GM19328 (cell line): Measurements from ENCODE around the gene FBXO45.
"Not testable (repeated sequence)": the region's sequence is repeated elsewhere in the genome, so short reads cannot be mapped to it uniquely, and the experiment has no call there.

Experiments
- ATAC-seq: cut with Tn5 transposase; IDR thresholded peaks from one replicate; pipeline ENCODE4 v1.9.1; 2021; ENCODE audit warnings: mild to moderate bottlenecking, moderate library complexity; ENCODE audit not compliant: unreplicated experiment

The FBXO45 gene, protein sequence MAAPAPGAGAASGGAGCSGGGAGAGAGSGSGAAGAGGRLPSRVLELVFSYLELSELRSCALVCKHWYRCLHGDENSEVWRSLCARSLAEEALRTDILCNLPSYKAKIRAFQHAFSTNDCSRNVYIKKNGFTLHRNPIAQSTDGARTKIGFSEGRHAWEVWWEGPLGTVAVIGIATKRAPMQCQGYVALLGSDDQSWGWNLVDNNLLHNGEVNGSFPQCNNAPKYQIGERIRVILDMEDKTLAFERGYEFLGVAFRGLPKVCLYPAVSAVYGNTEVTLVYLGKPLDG

DNA sequence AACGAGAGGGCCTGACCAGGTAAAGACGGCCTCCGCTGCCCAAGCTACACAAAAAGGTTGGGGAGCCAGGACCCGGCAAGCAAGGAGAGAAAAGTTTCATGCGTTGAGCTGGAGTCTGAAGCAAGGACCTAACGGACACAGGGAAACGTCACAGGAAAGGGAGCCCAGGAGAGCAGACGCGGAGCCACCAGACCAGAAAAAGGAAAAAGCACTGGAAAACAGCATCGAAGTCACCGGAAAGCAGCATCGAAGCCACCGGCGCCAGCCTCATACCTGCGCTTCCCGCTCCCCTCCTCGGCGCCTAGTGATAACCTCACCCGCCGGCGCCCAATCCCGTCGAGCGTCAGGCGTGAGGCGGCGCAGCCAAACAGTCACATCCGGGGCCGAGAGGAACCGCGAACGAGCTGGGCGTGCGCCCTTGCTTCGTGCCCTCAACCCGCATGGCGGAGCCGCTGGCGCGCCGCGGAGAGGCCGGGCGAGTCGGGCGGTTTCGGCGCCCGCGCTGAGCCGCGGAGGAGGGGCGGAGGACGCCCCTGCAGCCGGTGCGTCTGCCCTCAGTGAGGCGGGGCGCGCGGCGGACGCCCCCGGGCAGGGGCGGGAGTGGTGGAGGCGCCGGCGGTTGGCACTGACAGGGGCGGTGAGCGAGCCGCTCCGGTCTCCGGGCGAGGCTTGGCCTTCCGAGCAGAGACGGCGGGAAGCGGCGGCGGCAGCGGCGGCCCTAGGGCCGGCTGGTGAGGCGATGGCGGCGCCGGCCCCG is at the start of gene FBXO45, which contains the start of gene WDR53:
Gene FBXO45 (plus strand): TSS at position 415 of the 757 bp plus-strand sequence. CDS start 325 bp downstream, at position 740.
Gene WDR53 (minus strand): TSS at position 309 of the 757 bp plus-strand sequence. CDS start 7,079 bp downstream, outside the sequence.
- ATAC-seq, result peak; percentile 94

DNA sequence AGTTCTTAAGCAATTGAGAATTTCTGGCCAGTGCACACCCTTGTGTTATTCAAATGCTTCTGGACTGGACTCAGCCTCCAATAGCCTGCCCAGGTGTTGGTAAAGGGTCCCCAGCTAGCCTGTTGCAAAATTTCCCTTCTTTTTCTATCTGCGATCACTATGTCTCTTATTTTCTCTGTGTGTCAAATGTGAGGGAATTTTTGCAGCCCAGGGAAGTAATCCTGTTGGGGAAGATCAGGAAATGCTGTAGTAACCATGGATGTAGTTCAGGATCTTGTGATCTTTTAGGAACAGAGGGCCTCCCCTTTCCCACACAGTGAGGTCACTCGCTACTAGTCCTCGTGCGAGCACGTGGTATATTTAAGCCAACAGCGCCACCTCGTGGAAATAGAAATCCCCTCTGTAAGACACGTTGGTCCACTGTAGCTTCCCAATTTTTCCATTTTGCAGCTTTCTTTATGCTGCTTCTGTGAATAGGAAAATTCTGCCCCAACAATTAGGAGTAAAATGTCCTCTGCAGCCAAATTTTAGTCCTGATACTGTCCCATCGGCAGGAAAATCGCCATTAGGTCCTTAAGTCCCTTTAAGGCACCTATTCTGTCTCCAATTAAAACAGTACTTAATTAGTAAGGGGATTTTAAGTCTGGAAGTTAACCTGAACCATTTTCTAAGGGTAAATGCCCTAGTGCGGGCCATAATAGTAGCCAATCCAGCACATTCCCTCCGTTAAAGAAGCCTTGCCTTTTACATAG is 49.3 kb upstream of the FBXO45 start:
- ATAC-seq, result no peak

DNA sequence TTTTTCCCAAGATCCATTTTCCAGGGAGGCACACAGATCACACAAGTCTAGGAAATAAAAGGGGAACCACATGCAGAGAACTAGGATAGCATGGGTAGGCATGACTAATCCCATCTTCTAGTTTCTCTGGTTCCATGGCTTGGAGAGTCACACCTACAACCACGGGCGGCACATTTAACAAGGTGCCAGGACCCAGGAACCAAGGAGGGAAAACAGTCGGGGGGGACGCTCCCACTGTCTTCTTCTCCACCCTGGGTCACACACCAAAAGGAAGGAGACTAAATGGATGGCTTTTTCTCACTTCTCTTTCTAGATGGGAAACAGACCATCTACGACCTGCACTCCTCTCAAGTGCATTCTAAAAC is 48.8 kb upstream of the FBXO45 start:
- ATAC-seq, result no peak

DNA sequence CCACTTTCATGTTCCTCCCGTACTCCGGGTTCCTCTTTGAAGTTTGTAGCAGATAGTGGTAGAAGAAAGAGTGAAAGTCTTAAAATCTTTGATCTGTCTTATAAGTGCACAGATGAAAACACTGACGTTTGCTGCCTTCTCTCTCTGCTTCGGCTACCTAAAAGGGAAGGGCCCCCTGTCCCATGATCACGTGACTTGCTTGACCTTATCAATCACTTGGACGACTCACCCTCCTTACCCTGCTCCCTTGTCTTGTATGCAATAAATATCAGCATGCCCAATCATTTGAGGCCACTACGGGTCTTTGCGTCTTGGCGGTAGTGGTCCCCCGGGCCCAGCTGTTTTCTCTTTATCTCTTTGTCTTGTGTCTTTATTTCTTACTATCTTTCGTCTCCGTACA is 47.2 kb upstream of the FBXO45 start:
- not testable (repeated sequence) for ATAC-seq

DNA sequence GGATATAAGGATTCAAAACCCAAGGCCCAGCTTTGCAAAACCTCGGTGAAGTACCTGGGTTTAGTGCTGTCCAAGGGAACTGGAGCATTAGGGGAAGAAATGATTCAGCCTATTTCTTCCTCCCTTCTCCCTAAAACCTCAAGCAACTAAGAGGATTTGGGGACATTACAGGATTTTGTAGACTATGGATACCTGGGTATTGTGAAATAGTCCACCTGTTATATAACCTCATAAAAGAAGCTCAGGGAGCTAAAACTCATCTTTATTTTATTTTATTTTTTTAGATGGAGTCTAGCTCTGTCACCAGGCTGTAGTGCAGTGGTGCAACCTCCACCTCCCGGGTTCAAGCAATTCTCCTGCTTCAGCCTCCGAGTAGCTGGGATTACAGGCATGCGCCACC is 44.6 kb upstream of the FBXO45 start:
- ATAC-seq, result no peak

DNA sequence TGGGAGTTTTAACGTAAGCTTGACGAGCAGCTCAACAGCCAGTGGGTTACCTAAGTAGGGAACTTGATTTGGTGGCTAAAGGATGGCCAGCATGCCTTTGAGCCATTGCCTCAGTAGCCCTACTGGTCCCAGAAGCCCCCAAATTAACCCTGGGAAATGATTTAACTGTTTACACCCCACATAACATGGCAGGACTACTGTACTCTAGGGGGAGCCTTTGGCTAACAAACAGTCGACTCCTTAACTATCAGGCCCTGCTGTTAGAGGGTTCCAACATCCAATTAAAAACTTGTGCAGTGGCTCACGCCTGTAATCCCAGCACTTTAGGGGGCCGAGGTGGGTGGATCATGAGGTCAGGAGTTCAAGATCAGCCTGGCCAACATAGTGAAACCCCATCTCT is 43.9 kb upstream of the FBXO45 start:
- ATAC-seq, result no peak

- ATAC-seq, result no peak
These were observed 43.3 kb upstream of the FBXO45 start for GRCh38 chr3:196525141-196525540.

DNA sequence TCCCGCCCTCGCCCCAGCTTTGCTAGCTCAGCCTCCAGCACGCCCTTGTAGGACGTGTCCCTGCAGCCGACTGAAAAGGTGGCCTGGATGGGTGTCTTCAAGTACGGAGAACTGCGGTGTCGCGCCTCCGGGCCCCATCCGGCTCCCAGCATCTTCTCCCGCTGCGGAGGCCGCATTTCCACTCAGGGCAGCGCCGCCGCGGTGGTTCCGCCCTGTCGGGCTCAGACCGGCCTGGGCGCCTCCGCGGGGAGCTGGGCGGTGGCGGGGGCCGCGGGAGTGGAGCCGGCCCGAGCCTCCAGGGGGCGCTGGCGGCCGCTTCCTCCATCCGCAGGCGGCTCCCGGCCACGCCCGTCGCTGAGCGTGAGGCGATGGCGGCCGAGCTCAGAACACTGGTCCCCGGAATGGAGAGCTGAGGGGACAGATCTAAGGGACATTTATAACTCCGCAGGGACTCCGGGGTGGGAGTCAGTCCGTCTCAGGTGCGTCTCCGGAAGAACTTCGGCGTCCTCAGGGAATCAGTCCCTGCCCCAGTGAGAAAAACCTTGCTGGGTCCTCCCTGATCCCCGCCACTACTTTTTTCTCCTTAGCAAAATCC is 39.7 kb upstream of the FBXO45 start:
- ATAC-seq, result peak; percentile 53

- ATAC-seq, result no peak
These were observed 37.0 kb upstream of the FBXO45 start for GRCh38 chr3:196531418-196531817.

DNA sequence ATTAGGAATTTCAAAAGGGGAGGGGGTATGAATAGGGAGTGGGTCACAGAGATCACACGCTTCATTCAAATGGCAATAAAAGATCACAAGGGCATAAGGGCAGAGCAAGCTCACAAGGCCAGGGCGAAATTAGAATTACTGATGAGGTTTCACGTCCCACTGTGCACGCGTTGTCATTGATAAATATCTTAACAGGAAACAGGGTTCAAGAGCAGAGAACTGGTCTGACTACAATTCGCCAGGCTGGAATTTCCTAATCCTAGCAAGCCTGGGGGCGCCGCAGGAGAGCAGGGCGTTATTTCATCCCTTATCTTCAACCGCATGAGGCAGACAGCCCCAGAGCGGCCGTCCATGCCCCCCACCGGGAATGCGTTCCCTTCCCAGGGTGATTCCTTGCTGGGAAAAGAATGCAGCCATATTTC is 35.2 kb upstream of the FBXO45 start:
- no peak for ATAC-seq

GRCh38 chr3:196537319-196537984 is 31.0 kb upstream of the FBXO45 start:
- no peak for ATAC-seq

DNA sequence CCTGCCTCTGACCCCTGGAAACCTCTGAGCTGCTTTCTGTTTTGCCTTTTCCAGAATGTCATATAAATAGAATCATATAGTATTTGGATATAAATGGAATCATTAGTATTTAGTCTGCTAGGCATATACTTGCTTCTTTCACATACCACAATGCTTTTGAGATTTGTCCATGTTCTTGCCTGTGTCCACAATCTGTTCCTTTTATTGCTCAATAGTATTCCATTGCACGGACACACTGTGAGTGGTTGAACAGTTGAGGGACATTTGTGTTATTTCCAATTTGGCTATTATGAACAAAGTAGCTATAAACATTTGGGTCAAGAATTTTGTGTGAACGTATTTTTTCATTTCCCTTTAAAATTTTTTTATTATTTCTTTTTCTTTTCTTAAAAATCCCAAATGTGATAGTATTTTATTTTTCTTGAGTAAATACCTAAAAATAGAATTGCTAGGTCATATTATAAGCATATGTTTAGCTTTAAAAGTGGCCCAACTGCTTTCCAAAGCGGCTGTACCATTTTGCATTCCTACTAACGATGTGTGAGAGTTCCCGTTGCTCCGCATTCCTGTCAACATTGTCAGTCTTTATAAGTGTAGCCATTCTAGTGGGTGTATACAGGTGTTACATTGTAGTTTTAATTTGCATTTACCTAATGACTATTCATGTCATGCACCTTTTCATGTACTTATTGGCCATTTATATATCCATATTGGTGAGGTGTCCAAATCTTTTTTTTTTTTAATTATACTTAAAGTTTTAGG is 26.6 kb upstream of the FBXO45 start:
- ATAC-seq, result no peak

DNA sequence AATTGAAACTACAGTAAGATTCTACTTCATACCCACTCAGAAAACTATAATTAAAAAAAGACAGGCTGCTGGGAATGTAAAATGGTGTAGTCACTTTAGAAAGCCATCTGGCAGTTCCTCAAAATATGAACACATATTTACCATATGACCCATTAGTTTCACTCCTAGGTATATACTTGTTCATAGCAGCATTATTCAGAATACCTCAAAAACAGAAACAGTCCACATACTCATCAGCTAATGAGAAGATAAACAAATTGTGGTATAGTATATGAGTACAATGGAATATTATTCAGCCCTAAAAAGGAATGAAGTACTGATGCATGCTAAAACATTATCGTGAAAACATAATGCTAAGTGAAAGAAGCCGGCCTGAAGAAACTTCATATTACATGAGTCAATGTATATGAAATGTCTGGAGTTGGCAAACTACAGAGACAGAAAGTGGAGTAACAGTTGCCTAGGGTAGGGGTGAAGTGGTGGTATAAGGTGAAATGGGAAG is 23.9 kb upstream of the FBXO45 start:
- ATAC-seq, result no peak

GRCh38 chr3:196546537-196546936 is 21.9 kb upstream of the FBXO45 start:
- ATAC-seq, result no peak

DNA sequence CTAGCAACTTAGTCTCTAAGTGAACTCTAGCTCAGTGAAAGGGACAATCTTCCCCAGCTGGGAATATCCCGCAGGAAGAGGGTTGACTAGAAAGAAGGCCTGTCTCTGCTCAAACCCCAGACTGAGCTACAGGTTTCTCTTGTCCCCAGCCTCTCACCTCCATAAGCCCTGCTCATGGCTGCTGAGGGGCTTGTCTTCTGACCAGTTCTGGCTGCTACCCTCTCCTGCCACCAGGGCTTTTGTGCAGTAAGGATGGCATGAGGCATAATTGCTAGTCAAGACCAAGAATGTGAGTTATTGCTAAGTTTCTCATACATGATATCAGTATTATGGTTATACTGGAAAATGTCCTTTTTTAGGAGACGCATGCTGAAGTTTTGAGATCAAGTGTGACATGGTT is 21.4 kb upstream of the FBXO45 start:
- no peak for ATAC-seq

GRCh38 chr3:196549312-196549711 is 19.1 kb upstream of the FBXO45 start:
- ATAC-seq, result not testable (repeated sequence)

- not testable (repeated sequence) for ATAC-seq
These were observed 18.3 kb upstream of the FBXO45 start for GRCh38 chr3:196550172-196550571.

GRCh38 chr3:196552253-196552652 is 16.2 kb upstream of the FBXO45 start:
- ATAC-seq, result no peak

DNA sequence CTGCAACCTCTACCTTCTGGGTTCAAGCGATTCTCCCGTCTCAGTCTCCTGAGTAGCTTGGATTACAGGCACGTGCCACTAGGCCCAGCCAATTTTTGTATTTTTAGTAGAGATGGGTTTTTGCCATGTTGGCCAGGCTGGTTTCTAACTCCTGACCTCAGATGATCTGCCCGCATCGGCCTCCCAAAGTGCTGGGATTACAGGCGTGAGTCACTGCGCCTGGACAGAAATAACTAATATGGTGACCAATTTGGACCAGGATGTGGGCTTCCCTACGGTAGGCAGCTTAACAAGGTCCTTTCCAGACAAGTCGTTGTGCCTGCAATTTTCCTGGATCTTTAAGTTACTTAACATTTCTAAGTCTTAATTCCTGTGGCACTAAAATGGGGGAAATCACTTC is 14.9 kb upstream of the FBXO45 start:
- no peak for ATAC-seq

- no peak for ATAC-seq
These were observed 14.3 kb upstream of the FBXO45 start for GRCh38 chr3:196554205-196554604.
